Measurements from ENCODE around the gene RBM19. TPM values are rescaled to one million over a fixed set of nuclear protein-coding genes. Genes with fewer than 3 reads are reported as not detected.

Gene RBM19
- total and polyA plus RNA-seq, 3 experiments from 2014 or later = 12.6 to 114 (median 109) TPM

GRCh38 chr12:113778432-113779132 is 187.5 kb downstream of the RBM19 start:
- CTCF ChIA-PET = no interaction called here
- Mint-ChIP-seq H3K27ac (no peak overlapping the region), H3K9me3 (peaks cover 0 to 5% (median 3%) of the 10 kb centered on the region in 5 donors), H3K36me3 (no peaks in the 10 kb centered on the region), H3K4me1 (no peaks in the 10 kb centered on the region), H3K4me3 (no peak overlapping the region), H3K27me3 (peaks cover 20 to 54% of the 10 kb centered on the region in 2 donors)
- Histone ChIP-seq H3K27ac (ENCODE audit: low read depth, low read length) (no peak overlapping the region), H3K4me3 (ENCODE audit: low read length) (no peak overlapping the region), H3K9me3 (ENCODE audit: low read length) (no peaks in the 10 kb centered on the region), H3K27me3 (ENCODE audit: insufficient read depth, low read length, poor library complexity, severe bottlenecking) (no peaks in the 10 kb centered on the region), H3K36me3 (ENCODE audit: insufficient read depth, low read length) (no peaks in the 10 kb centered on the region), H3K4me1 (ENCODE audit: insufficient read depth, low read length) (no peaks in the 10 kb centered on the region)
- DNase-seq = no peak
- POLR2A ChIA-PET = no interaction called here

DNA sequence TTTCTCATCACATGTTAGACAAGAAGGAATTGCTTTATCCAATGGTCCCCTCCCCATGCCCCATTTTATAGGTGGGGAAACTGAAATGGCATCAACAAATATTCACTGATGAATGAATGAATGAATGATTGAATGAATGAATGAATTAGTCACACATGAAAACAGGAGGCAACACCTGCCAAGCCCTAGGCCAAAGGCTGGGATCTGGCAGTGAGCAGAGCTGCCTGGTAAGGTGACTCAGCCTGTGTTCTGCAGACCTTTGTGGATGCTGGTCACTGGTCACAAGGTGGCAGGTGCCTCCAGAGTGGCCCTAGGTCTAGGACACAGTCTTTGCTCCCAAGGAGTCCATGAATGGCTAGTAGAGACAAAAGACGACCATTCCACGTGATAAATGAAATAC is 188.4 kb downstream of the RBM19 start:
- POLR2A ChIA-PET = no interaction called here
- Histone ChIP-seq H3K4me1 (ENCODE audit: insufficient read depth, low read length) (no peaks in the 10 kb centered on the region), H3K27me3 (ENCODE audit: insufficient read depth, low read length, poor library complexity, severe bottlenecking) (no peaks in the 10 kb centered on the region), H3K27ac (ENCODE audit: low read depth, low read length) (no peak overlapping the region), H3K36me3 (ENCODE audit: insufficient read depth, low read length) (no peaks in the 10 kb centered on the region), H3K9me3 (ENCODE audit: low read length) (no peaks in the 10 kb centered on the region), H3K4me3 (ENCODE audit: low read length) (no peak overlapping the region)
- Mint-ChIP-seq H3K9me3 (peaks cover 0 to 5% (median 3%) of the 10 kb centered on the region in 5 donors), H3K4me1 (no peaks in the 10 kb centered on the region), H3K36me3 (no peaks in the 10 kb centered on the region), H3K27me3 (peaks cover 23 to 54% of the 10 kb centered on the region in 2 donors), H3K4me3 (no peak overlapping the region), H3K27ac (no peak overlapping the region)
- CTCF ChIA-PET = no interaction called here
- DNase-seq = no peak

- DNase-seq = no peak
- Histone ChIP-seq H3K9me3 (ENCODE audit: low read length) (no peaks in the 10 kb centered on the region), H3K4me3 (ENCODE audit: low read length) (no peak overlapping the region), H3K27ac (ENCODE audit: low read depth, low read length) (no peak overlapping the region), H3K27me3 (ENCODE audit: insufficient read depth, low read length, poor library complexity, severe bottlenecking) (no peaks in the 10 kb centered on the region), H3K36me3 (ENCODE audit: insufficient read depth, low read length) (no peaks in the 10 kb centered on the region), H3K4me1 (ENCODE audit: insufficient read depth, low read length) (no peaks in the 10 kb centered on the region)
- CTCF ChIA-PET = no interaction called here
- POLR2A ChIA-PET = no interaction called here
- H3K4me1 Mint-ChIP-seq = no peaks in the 10 kb centered on the region
- no peaks in the 10 kb centered on the region for H3K36me3 Mint-ChIP-seq
- H3K27me3 Mint-ChIP-seq = peaks cover 23 to 46% of the 10 kb centered on the region in 2 donors
- H3K4me3 Mint-ChIP-seq = no peak overlapping the region
- H3K9me3 Mint-ChIP-seq = peaks cover 0 to 6% (median 3%) of the 10 kb centered on the region in 5 donors
- H3K27ac Mint-ChIP-seq = no peak overlapping the region
These were observed 189.6 kb downstream of the RBM19 start for GRCh38 chr12:113776536-113776935.

GRCh38 chr12:113774526-113774925 is 191.6 kb downstream of the RBM19 start:
- H3K36me3 Mint-ChIP-seq = no peaks in the 10 kb centered on the region
- H3K27ac Mint-ChIP-seq = no peak overlapping the region
- Histone ChIP-seq H3K4me1 (ENCODE audit: insufficient read depth, low read length) (no peaks in the 10 kb centered on the region), H3K27ac (ENCODE audit: low read depth, low read length) (no peak overlapping the region), H3K36me3 (ENCODE audit: insufficient read depth, low read length) (no peaks in the 10 kb centered on the region), H3K4me3 (ENCODE audit: low read length) (no peak overlapping the region), H3K27me3 (ENCODE audit: insufficient read depth, low read length, poor library complexity, severe bottlenecking) (no peaks in the 10 kb centered on the region), H3K9me3 (ENCODE audit: low read length) (no peaks in the 10 kb centered on the region)
- POLR2A ChIA-PET = no interaction called here
- H3K4me3 Mint-ChIP-seq = peak overlapping the region in 1 of 7 donors; percentile 11
- H3K9me3 Mint-ChIP-seq = peaks cover 0 to 3% (median 0%) of the 10 kb centered on the region in 5 donors
- DNase-seq = no peak
- peaks cover 16 to 35% of the 10 kb centered on the region in 2 donors for H3K27me3 Mint-ChIP-seq
- H3K4me1 Mint-ChIP-seq = no peaks in the 10 kb centered on the region
- CTCF ChIA-PET = no interaction called here

- Histone ChIP-seq H3K27ac (ENCODE audit: low read depth, low read length) (no peak overlapping the region), H3K4me3 (ENCODE audit: low read length) (no peak overlapping the region), H3K4me1 (ENCODE audit: insufficient read depth, low read length) (no peaks in the 10 kb centered on the region), H3K9me3 (ENCODE audit: low read length) (no peaks in the 10 kb centered on the region), H3K36me3 (ENCODE audit: insufficient read depth, low read length) (no peaks in the 10 kb centered on the region), H3K27me3 (ENCODE audit: insufficient read depth, low read length, poor library complexity, severe bottlenecking) (no peaks in the 10 kb centered on the region)
- ChIA-PET POLR2A (no interaction called here), CTCF (no interaction called here)
- peaks cover 12 to 28% of the 10 kb centered on the region in 2 donors for H3K27me3 Mint-ChIP-seq
- no peak for DNase-seq
- H3K27ac Mint-ChIP-seq = no peak overlapping the region
- no peak overlapping the region for H3K4me3 Mint-ChIP-seq
- peaks cover 0 to 2% (median 0%) of the 10 kb centered on the region in 5 donors for H3K9me3 Mint-ChIP-seq
- H3K36me3 Mint-ChIP-seq = no peaks in the 10 kb centered on the region
- H3K4me1 Mint-ChIP-seq = no peaks in the 10 kb centered on the region
These were observed 193.6 kb downstream of the RBM19 start for GRCh38 chr12:113772505-113773030.

DNA sequence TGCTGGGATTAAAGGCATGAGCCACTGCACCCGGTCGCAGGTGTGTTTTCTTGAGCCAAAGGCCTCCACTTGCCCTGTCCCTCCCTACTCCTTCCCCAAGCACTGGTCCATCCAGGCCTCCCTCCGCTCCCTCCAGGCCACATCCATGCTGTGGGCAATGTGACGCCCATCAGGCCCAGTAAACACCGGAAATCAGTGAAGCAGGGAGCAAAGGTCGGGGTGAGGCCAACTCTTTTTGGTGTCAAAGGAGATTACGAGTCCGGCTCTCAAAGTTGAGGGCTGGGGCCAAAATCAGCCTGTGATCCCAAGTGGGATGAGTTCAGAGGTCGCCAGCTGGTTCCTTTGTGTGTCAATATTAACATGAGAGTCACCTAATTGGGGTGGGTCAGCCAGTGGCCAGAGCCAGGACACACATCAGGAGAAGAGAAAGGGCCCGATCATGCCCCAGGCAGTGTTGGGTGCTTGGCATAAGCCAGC is 195.7 kb downstream of the RBM19 start:
- peaks cover 0 to 4% (median 0%) of the 10 kb centered on the region in 5 donors for H3K9me3 Mint-ChIP-seq
- no peaks in the 10 kb centered on the region for H3K27me3 ChIP-seq (ENCODE audit: insufficient read depth, low read length, poor library complexity, severe bottlenecking)
- H3K27ac ChIP-seq (ENCODE audit: low read depth, low read length) = no peak overlapping the region
- no peaks in the 10 kb centered on the region for H3K4me1 Mint-ChIP-seq
- no peaks in the 10 kb centered on the region for H3K4me1 ChIP-seq (ENCODE audit: insufficient read depth, low read length)
- POLR2A ChIA-PET = no interaction called here
- H3K9me3 ChIP-seq (ENCODE audit: low read length) = no peaks in the 10 kb centered on the region
- CTCF ChIA-PET = no interaction called here
- H3K27me3 Mint-ChIP-seq = peaks cover 10 to 20% of the 10 kb centered on the region in 2 donors
- H3K27ac Mint-ChIP-seq = no peak overlapping the region
- H3K4me3 Mint-ChIP-seq = no peak overlapping the region
- H3K4me3 ChIP-seq (ENCODE audit: low read length) = no peak overlapping the region
- H3K36me3 Mint-ChIP-seq = no peaks in the 10 kb centered on the region
- no peaks in the 10 kb centered on the region for H3K36me3 ChIP-seq (ENCODE audit: insufficient read depth, low read length)
- no peak for DNase-seq

- Histone ChIP-seq H3K4me3 (ENCODE audit: low read length) (no peak overlapping the region), H3K27me3 (ENCODE audit: insufficient read depth, low read length, poor library complexity, severe bottlenecking) (no peaks in the 10 kb centered on the region), H3K9me3 (ENCODE audit: low read length) (no peaks in the 10 kb centered on the region), H3K4me1 (ENCODE audit: insufficient read depth, low read length) (no peaks in the 10 kb centered on the region), H3K36me3 (ENCODE audit: insufficient read depth, low read length) (no peaks in the 10 kb centered on the region), H3K27ac (ENCODE audit: low read depth, low read length) (no peak overlapping the region)
- CTCF ChIA-PET = no interaction called here
- Mint-ChIP-seq H3K4me1 (no peaks in the 10 kb centered on the region), H3K27ac (no peak overlapping the region), H3K9me3 (peaks cover 0 to 4% (median 0%) of the 10 kb centered on the region in 5 donors), H3K36me3 (no peaks in the 10 kb centered on the region), H3K4me3 (no peak overlapping the region), H3K27me3 (peaks cover 9 to 14% of the 10 kb centered on the region in 2 donors)
- DNase-seq = no peak
- POLR2A ChIA-PET = no interaction called here
These were observed 196.8 kb downstream of the RBM19 start for GRCh38 chr12:113769305-113769704.

DNA sequence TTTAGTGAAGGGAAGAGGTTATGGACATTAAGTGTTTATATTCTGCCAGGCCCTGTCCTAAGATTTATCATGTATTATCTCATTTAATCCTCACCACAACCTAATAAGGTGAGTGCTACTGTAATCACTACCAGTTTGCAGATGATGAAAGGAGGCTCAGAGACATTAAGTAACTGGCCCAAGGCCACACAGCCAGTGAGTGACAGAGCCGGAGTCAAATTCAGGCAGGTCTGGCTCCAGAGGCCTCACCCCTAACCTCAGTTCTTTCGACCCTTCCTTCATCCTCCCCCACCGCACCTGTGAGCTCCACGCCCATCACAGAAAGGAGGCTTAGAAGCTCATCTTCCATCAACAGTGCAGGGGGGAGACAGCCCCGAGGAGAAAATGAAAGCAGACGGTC is 197.3 kb downstream of the RBM19 start:
- H3K36me3 ChIP-seq (ENCODE audit: insufficient read depth, low read length) = no peaks in the 10 kb centered on the region
- no peak overlapping the region for H3K4me3 ChIP-seq (ENCODE audit: low read length)
- no peaks in the 10 kb centered on the region for H3K36me3 Mint-ChIP-seq
- CTCF ChIA-PET = no interaction called here
- DNase-seq = no peak
- no peaks in the 10 kb centered on the region for H3K4me1 Mint-ChIP-seq
- peaks cover 9 to 14% of the 10 kb centered on the region in 2 donors for H3K27me3 Mint-ChIP-seq
- H3K9me3 ChIP-seq (ENCODE audit: low read length) = no peaks in the 10 kb centered on the region
- POLR2A ChIA-PET = no interaction called here
- H3K27me3 ChIP-seq (ENCODE audit: insufficient read depth, low read length, poor library complexity, severe bottlenecking) = no peaks in the 10 kb centered on the region
- no peaks in the 10 kb centered on the region for H3K4me1 ChIP-seq (ENCODE audit: insufficient read depth, low read length)
- H3K27ac Mint-ChIP-seq = no peak overlapping the region
- H3K9me3 Mint-ChIP-seq = peaks cover 0 to 4% (median 0%) of the 10 kb centered on the region in 5 donors
- no peak overlapping the region for H3K4me3 Mint-ChIP-seq
- no peak overlapping the region for H3K27ac ChIP-seq (ENCODE audit: low read depth, low read length)
